Measurements from ENCODE around the gene GSTA4. TPM values are rescaled to one million over a fixed set of nuclear protein-coding genes. Genes with fewer than 3 reads are reported as not detected.
"Not testable (repeated sequence)": the region's sequence is repeated elsewhere in the genome, so short reads cannot be mapped to it uniquely, and the experiment has no call there.

The GSTA4 gene
- total and polyA plus RNA-seq, 2 experiments from 2014 or later = 79.6 to 89.2 TPM

DNA sequence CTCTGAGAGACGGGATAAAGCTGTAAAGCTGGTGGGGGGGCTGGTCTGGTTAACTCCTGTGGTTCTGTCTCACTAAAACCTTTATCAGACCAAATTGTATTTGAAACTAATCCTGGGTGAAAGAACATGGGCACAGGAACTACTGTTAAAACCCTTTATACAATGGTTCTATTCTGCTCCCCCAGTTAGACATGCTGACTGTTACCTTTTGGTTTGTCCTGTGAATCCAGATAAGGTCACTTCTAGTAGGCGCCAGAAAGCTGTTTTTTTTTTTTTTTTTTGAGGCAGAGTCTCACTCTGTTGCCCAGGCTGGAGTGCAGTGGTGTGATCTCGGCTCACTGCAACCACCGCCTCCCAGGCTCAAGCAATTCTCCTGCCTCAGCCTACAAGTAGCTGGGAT is 29.7 kb downstream of the GSTA4 start:
- Histone ChIP-seq H3K36me3 (replicated peaks; ENCODE audit: insufficient read depth, low read depth) (no peaks in the 10 kb centered on the region), H3K9me2 (replicated peaks; ENCODE audit: insufficient read depth) (no peaks in the 10 kb centered on the region), H3K4me2 (no peak overlapping the region), H3K27ac (no peak overlapping the region), H2AFZ (no peak overlapping the region), H4K20me1 (ENCODE audit: insufficient read depth, poor library complexity, severe bottlenecking) (no peaks in the 10 kb centered on the region), H3K4me3 (no peak overlapping the region), H3K9me3 (ENCODE audit: low read depth) (no peaks in the 10 kb centered on the region), H3K27me3 (no peaks in the 10 kb centered on the region), H3K79me2 (no peaks in the 10 kb centered on the region), H3K4me1 (ENCODE audit: insufficient read depth) (peaks cover 9% of the 10 kb centered on the region)
- no peak for TF ChIP-seq EZH2 (IDR thresholded peaks at IDR 0.05; ENCODE audit: borderline replicate concordance)
- no peak for TF ChIP-seq EZH2phosphoT487 (IDR thresholded peaks at IDR 0.05; ENCODE audit: low read depth, severe bottlenecking, unreplicated experiment)
- TF ChIP-seq, protein P1, sequence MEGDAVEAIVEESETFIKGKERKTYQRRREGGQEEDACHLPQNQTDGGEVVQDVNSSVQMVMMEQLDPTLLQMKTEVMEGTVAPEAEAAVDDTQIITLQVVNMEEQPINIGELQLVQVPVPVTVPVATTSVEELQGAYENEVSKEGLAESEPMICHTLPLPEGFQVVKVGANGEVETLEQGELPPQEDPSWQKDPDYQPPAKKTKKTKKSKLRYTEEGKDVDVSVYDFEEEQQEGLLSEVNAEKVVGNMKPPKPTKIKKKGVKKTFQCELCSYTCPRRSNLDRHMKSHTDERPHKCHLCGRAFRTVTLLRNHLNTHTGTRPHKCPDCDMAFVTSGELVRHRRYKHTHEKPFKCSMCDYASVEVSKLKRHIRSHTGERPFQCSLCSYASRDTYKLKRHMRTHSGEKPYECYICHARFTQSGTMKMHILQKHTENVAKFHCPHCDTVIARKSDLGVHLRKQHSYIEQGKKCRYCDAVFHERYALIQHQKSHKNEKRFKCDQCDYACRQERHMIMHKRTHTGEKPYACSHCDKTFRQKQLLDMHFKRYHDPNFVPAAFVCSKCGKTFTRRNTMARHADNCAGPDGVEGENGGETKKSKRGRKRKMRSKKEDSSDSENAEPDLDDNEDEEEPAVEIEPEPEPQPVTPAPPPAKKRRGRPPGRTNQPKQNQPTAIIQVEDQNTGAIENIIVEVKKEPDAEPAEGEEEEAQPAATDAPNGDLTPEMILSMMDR (IDR thresholded peaks at IDR 0.05; ENCODE audit: poor library complexity) = no peak
- DNase-seq (ENCODE audit: low spot score) = no peak
- WGBS (ENCODE audit: low lambda C conversion rate, missing lambda C conversion rate) = 77% methylated on average over 4 of the region's 4 CpGs

DNA sequence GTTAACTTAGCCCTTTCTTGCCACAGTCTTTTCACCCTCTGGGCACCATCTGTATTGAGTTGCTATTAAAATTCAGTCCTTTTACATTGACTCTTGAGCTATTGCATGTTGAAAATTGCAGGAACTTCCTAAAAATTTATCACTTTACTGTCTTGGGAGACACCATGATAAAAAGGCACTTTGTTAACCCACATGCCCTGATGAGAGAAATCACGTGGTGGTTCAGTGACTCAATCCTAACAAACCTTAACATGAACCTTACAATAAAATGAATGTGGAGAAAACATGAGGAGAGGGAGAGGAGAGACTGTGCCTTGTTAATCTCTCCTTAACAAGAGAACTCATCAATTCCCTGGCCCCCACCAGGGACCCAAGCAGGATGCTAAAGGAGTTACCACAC is 30.8 kb downstream of the GSTA4 start:
- H3K36me3 ChIP-seq (replicated peaks; ENCODE audit: insufficient read depth, low read depth) = no peaks in the 10 kb centered on the region
- H3K79me2 ChIP-seq = no peaks in the 10 kb centered on the region
- TF ChIP-seq EZH2 (IDR thresholded peaks at IDR 0.05; ENCODE audit: borderline replicate concordance) (no peak), EZH2phosphoT487 (IDR thresholded peaks at IDR 0.05; ENCODE audit: low read depth, severe bottlenecking, unreplicated experiment) (no peak)
- TF ChIP-seq, protein P1 (IDR thresholded peaks at IDR 0.05; ENCODE audit: poor library complexity) = no peak
- no peak overlapping the region for H3K4me3 ChIP-seq
- no peaks in the 10 kb centered on the region for H3K27me3 ChIP-seq
- WGBS (ENCODE audit: low lambda C conversion rate, missing lambda C conversion rate) = 40% methylated on average over 1 of the region's 1 CpG
- DNase-seq (ENCODE audit: low spot score) = no peak
- peaks cover 9% of the 10 kb centered on the region for H3K4me1 ChIP-seq (ENCODE audit: insufficient read depth)
- H3K9me3 ChIP-seq (ENCODE audit: low read depth) = no peaks in the 10 kb centered on the region
- peak overlapping the region; percentile 31 for H3K27ac ChIP-seq
- no peaks in the 10 kb centered on the region for H3K9me2 ChIP-seq (replicated peaks; ENCODE audit: insufficient read depth)
- H3K4me2 ChIP-seq = no peak overlapping the region
- no peaks in the 10 kb centered on the region for H4K20me1 ChIP-seq (ENCODE audit: insufficient read depth, poor library complexity, severe bottlenecking)
- H2AFZ ChIP-seq = no peak overlapping the region

DNA sequence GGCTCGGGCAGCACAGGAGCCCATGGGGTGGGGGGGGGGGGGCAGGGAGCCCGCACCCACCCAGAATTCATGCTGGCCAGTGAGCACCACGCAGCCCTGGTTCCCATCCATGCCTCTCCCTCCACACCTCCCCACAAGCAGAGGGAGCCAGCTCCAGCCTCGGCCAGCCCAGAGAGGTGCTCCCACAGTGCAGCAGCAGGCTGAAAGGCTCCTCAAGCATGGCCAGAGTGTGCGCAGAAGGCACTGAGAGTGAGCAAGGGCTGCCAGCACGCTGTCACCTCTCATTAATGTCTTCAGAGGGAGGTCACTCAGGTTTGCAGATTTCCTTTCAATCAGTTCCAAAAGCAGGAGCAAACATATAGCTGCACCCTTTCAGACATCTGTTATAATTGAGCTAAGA is 32.4 kb downstream of the GSTA4 start:
- H3K4me2 ChIP-seq = no peak overlapping the region
- TF ChIP-seq EZH2phosphoT487 (IDR thresholded peaks at IDR 0.05; ENCODE audit: low read depth, severe bottlenecking, unreplicated experiment) = no peak
- TF ChIP-seq EZH2 (IDR thresholded peaks at IDR 0.05; ENCODE audit: borderline replicate concordance) = no peak
- TF ChIP-seq, protein P1 (IDR thresholded peaks at IDR 0.05; ENCODE audit: poor library complexity) = no peak
- H3K27ac ChIP-seq = no peak overlapping the region
- H3K36me3 ChIP-seq (replicated peaks; ENCODE audit: insufficient read depth, low read depth) = no peaks in the 10 kb centered on the region
- no peak for DNase-seq (ENCODE audit: low spot score)
- no peak overlapping the region for H2AFZ ChIP-seq
- H3K9me2 ChIP-seq (replicated peaks; ENCODE audit: insufficient read depth) = no peaks in the 10 kb centered on the region
- H3K79me2 ChIP-seq = no peaks in the 10 kb centered on the region
- peaks cover 9% of the 10 kb centered on the region for H3K4me1 ChIP-seq (ENCODE audit: insufficient read depth)
- WGBS (ENCODE audit: low lambda C conversion rate, missing lambda C conversion rate) = 97% methylated on average over 4 of the region's 6 CpGs
- H3K4me3 ChIP-seq = no peak overlapping the region
- no peaks in the 10 kb centered on the region for H4K20me1 ChIP-seq (ENCODE audit: insufficient read depth, poor library complexity, severe bottlenecking)
- H3K27me3 ChIP-seq = no peaks in the 10 kb centered on the region
- no peaks in the 10 kb centered on the region for H3K9me3 ChIP-seq (ENCODE audit: low read depth)

DNA sequence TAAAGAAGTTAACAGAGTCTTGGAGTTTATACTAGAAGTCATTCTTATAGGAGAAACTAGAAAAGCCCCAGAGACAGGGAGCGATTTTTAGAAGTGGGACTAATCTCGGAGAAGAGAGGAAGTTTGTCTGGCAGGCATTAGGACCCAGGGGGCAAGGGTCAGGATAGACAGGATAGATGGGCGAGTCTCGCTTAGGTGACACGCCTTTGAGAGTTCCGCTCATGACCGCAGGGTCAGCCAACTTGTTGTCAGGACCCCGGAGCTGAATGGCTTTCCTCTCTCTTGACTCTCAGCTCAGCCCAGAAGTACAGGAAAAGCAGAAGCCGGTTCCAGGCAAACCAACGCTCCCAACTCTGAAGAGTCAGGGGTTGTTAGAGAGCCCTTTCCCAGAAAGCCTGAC is 34.1 kb downstream of the GSTA4 start:
- H3K9me3 ChIP-seq (ENCODE audit: low read depth); H3K9me2 ChIP-seq (replicated peaks; ENCODE audit: insufficient read depth); H3K36me3 ChIP-seq (replicated peaks; ENCODE audit: insufficient read depth, low read depth); H3K27me3 ChIP-seq; H3K4me1 ChIP-seq (ENCODE audit: insufficient read depth); H3K27ac ChIP-seq; H3K4me3 ChIP-seq; H4K20me1 ChIP-seq (ENCODE audit: insufficient read depth, poor library complexity, severe bottlenecking); DNase-seq (ENCODE audit: low spot score); H2AFZ ChIP-seq; H3K79me2 ChIP-seq: not testable (repeated sequence)
- peak overlapping the region; percentile 62 for H3K4me2 ChIP-seq
- 30% methylated on average over 10 of the region's 10 CpGs for WGBS (ENCODE audit: low lambda C conversion rate, missing lambda C conversion rate)

DNA sequence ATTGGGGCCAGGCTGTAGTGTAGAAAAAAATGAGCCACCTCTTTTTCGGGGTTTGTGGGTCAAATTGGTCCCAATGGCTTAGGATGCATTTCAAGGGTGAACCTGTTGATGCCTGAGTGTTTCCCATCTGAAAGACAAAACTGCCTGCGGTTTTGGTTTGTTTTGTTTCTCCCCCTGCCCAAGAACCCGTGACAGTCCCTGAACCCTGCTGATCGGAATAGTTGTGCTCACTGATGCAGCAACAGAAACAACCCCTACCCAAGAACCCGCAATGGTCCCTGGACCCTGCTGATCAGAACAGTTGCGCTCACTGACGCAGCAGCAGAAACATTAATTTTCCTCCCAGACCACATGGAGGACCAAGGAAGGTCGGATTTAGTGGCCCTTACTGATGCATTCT is 34.9 kb downstream of the GSTA4 start:
- H3K27ac ChIP-seq; H3K9me3 ChIP-seq (ENCODE audit: low read depth); H3K4me1 ChIP-seq (ENCODE audit: insufficient read depth); H3K9me2 ChIP-seq (replicated peaks; ENCODE audit: insufficient read depth); H2AFZ ChIP-seq; H3K27me3 ChIP-seq; H4K20me1 ChIP-seq (ENCODE audit: insufficient read depth, poor library complexity, severe bottlenecking); H3K4me3 ChIP-seq; H3K36me3 ChIP-seq (replicated peaks; ENCODE audit: insufficient read depth, low read depth); DNase-seq (ENCODE audit: low spot score); H3K4me2 ChIP-seq; H3K79me2 ChIP-seq: not testable (repeated sequence)
- WGBS (ENCODE audit: low lambda C conversion rate, missing lambda C conversion rate) = 78% methylated on average over 8 of the region's 8 CpGs
